HTR-8/SVneo (cell line): ENCODE data around the gene TMTC1.

Experiments used
- DNase-seq: peaks from one replicate; pipeline ENCODE4 v3.0.0; 2011; ENCODE audit warnings: low spot score, mixed read lengths; ENCODE audit not compliant: insufficient read length
- FAIRE-seq: peaks from 2 replicates; lab custom pipeline; 2011; peaks lifted over from hg19 to GRCh38; lab: Jason Lieb, UNC

TMTC1 gene

DNA sequence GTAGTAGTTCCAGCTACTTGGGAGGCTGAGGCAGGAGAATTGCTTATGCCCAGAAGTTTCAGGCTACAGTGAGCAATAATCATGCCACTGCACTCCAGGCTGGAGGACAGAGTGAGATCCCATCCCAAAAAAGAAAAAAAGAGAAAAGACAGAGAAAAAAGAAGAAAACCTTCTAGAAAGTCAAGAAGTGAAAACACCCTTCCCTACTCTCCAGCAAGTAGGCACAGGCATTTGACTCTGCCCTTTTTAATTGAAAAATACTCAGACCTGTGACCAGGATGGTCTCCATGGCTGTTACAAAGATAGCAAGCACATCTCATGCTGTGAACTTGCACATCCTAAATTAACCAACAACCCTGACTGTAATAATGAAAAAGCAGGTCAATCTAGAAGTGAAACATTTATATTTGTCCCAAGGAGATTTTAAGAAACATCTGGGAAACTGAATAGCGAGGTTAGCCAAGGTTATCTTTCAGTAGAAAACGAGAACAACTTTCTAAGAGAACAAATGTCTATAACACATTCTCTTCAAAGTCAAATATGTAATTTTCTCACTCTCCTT is 2.0 kb downstream of the TMTC1 start:
- DNase-seq, result no peak
- no peak for FAIRE-seq

DNA sequence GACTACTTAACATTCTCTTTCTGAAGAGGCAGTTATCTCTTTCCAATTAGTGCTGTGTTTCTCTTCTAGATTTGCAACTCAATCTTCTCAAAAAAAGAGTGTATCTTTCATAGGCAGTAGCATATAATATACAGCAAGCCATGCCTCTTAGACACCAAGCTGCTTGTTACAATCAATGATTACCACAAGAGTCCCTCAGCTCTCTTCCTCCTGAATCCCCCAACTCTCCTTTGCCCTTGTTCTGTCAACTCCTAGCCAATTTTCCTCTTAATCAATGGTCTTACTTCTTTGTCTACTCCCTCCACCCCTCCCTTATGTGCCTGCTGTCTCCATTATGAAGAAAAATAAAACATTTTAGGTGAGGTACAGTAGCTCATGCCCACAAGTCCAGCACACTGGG is 2.6 kb downstream of the TMTC1 start:
- DNase-seq (no peak), FAIRE-seq (no peak)

DNA sequence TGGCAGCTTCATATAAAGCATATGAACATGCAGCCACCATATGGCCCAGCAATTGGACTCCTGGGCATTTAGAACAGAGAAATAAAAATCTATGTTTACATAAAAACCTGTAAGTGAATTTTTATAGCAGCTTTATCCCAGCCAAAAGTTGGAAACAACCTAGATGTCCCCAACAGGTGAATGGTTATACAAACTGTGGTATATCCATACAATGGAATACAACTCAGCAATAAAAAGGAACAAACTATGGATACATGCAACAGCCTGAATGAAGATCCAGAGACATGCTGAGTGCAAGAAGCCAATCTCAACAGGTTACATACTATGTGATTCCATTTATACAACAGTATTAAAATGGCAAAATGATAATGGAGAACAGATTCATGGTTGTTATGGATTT is 3.7 kb downstream of the TMTC1 start:
- FAIRE-seq, result no peak

DNA sequence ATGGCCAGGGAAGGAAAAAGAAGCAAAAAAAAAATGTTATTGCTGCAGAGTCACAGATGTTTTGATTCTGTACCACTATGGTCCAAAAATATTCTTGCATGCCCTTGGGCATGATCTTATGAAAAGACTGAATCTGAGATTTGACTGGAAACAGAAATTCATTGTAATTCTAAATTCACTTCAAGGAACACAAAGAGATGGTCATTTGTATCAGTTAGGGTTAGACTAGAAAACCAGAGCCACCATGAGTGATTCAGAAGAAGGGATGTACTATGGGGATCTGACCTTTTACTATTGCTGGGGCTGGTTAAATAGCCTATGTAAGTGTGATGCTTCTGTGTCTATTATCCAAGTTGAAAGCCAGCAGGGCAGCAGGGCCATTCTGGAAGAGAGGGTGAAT is 5.2 kb downstream of the TMTC1 start:
- FAIRE-seq (no peak), DNase-seq (no peak)

More for the DNA sequence above, 3.7 kb downstream of the TMTC1 start:
- DNase-seq, result no peak

DNA sequence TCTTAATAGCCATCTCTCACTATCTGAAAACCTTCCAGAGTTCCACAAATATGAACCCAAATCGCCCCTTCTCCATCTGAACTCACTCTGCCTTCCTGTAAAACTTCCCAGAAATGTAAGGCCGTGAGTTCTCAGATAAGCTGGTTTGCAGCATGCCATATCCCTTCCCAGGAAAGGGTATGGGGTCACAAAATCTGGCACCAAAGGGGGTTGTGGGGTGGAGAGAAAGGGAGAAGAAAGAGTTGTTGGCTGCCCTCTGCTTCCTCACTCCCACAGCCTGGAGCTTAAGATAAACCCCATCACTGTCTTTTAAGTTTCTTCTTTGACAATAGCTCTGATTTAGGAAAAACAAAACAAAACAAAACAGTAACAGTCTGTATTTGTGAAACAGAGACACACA is 10.7 kb downstream of the TMTC1 start:
- no peak for FAIRE-seq
- DNase-seq, result no peak

DNA sequence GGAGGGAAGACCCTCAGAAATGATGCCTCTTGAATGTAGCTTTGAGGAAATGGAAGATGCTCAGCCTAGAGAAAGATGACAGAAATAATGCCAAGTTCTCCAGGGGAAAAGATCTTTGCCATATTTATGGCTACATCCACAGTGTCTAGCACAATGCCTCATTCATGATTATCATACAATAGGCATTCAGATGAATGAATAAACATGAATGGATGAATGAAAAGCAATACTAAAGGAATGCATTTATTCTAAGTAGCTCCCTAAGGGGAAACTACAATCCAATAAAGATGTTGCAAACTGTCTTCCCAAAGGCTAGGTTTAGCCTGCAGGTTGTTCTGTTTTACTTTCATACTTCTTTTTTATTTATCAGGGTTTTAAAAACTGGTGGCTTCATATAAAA is 12.0 kb downstream of the TMTC1 start:
- FAIRE-seq, result no peak
- DNase-seq, result no peak

DNA sequence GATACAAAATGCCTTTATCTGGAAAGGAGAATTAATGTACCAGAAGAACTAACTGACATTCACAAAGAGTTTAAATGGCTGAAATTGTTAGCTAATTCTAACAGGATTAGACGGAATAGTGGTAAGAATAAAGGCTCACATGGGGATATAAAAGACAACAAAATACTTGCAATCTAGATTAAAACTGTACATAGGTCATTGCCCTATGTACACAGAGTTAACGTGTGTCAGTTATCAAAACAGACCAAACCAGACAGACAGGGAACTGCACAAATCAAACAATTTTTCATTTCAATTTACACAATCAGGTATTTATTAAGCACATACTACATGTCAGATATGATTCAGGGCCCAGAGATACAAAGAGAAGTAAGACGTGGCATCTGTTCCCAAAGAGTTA is 12.6 kb downstream of the TMTC1 start:
- FAIRE-seq (no peak), DNase-seq (no peak)

DNA sequence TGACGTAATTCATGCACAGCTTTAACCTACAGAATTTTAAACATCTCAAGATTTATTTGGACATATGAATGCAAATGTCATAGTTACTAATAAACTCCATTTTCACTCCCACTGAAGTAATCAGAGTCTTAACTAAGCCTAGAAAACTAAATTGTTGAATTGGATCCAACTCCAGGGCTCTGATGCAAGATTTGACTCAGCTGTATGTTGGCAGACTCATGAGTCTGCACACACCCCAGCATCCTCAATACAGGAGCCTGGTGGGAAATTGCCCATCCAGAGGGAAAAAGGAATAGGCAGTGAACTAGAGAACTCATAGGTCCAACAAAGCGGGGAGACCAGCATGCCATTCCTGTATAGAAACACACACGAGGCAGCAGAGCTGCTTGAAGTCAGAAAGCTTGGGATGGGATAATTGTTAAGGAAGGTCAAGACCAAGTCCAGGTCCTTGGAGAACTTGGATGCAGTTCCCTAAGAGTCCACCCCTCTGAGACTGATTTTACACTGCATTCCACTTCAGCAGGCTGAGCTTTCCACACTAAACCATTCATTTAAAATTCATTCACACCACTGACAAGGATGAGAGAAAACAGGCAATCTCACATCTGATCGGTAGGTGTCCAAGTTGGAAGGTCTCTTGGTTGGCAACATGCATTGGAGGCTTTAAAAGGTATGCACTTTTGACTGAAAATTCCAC is 14.4 kb downstream of the TMTC1 start:
- DNase-seq (no peak), FAIRE-seq (no peak)

DNA sequence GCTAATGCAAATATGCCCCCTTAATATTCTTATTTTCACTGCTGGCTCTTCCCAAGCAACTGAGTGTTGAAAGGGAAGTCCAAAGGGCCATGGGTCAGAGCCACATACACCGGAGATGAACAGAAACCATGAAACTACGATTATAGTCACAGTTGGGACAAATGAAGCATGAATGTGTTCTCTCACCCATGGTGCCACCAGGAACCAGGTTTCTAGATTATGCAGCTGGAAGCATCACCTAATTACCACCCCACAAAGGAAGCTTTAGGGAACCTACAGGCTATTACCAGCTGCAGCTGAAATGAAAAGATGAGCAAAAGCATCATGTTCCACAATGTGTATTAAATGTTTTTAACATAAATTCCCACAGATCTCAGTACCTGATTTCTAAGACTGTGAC is 15.4 kb downstream of the TMTC1 start:
- DNase-seq, result no peak
- FAIRE-seq, result no peak

DNA sequence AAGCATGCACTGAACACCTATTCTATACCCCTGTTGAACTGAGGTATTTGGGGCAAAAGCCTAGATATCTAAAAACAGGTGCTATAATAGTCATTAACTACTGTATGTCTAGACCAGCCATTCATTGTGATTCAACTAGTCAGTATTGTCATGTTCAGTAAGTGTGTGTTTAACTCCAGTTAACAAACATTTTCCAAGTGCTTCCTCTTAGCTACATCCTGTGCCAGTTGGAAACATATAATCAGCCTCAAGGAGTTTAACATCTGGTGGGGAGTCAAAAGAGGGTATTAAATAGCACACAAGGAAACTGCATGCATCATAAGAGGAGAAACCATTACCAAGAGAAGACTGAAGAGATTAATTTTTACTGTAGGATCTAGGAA is 20.4 kb downstream of the TMTC1 start:
- DNase-seq (no peak), FAIRE-seq (no peak)

DNA sequence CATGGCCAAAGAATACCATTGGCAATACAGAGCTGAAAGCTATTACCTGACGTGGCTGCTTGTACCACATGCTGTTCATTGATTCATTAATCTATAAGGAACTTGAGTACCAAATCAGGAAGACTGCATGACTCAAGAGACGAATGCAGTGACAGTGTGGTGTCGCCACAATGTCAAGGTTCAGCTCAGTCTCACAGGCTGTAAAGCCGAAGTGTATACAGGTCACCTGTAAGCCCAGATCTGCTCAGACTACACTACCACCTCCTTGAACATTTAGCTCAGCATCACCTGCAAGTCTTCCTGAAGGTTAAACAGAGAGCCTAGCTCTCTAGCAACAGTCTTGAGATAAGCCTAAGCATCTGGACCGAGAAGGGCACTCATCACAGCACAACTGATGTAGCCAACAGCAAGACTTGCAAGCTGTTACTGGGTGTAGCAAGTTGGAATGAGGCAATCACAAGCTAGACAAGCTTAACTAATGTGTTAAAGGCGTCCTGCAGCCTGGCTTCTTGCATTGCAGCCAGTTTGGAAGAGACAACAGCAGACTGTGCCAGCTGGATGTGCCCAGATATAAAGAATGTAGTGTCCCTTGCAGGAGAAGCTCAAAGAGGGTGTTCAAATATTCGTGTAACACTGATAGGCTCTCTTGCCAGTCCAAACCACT is 21.0 kb downstream of the TMTC1 start:
- FAIRE-seq, result no peak
- DNase-seq, result no peak

DNA sequence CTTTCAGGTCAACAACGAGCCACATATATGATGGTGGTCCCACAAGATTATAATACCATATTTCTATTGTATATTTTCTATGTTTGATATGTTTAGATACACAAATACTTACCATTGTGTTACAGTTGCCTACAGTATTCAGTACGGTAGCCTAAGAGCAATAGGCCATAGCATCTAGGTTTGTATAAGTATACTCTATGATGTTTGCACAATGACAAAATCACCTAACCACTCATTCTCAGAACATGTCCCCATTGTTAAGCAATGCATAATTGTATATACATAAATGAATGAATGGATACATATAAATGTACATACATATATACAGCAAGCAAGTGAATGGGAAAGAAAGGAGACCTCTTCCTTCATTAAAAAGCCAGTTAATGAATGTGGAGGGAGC is 23.8 kb downstream of the TMTC1 start:
- no peak for FAIRE-seq
- no peak for DNase-seq

DNA sequence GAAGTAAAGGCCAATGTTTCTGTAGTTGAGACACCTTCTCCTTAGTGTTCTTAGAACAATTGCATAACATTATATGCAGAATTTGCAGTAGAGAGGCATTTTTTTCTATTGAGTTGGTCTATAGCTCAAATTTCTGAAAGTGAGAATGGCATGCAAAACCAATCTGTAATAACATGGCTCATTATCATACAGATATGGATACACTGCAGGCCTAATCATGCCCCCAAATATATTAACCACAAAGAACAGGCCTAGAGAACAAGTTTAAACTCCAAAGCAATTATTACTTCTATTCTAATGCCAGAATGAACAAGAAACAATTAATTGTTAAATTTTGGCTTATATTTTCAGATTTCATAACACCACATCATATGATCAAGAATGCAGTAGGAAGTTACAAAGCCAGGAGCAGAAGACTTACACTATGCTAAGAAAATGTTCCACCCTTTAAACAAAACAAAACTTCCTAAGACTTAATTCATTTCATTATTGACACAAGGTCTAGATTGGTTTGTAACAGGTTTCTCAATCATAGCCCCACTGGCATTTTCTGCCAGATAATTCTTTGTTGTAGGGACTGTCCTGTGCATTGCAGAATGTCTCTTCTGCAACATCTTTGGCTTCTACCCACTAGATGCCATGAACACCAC is 26.9 kb downstream of the TMTC1 start:
- no peak for DNase-seq
- FAIRE-seq, result no peak

DNA sequence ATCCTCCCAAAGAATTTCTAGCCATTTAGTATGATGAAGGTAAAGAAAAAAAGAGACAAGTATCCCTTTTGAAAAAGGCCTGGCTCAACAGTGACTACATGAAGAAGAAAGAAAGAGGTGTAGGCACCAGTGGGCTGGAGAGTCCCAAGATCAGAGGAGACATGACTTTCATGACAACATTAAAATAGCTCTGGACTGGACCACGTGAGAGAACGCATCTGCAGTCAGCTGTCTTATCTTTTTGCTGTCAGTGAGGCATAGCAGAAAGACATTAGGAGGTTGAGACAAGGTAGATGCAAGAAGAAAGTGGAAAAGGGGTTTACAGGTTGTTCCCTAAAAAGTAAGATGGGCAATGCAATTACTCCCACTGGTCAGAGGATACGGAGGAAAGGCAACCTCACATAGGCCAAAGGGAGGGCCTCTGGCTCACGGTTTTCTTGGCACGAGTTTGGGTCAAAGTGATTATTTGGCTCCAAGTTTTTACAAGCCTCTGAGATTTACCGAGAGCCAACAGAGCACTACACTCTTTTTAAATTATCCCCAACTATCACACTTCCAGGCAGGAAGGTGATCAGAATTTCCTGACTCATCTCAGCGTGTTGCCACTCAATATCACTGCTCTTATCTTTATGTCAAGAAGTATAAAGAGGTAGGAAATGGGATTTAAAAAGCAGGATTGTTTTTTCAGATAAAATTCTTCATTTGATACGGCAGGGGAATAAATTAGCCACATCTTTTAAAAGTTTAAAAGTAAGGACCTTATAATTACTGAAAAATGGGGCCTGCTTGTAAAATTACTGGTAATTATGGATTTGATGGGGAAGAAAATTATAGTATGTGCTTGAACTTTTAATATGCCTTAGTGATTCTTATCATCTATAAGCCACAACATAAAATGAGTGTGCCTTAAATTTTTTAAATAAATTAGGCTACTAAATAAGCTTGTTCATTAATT is 29.2 kb downstream of the TMTC1 start:
- DNase-seq (no peak), FAIRE-seq (no peak)

DNA sequence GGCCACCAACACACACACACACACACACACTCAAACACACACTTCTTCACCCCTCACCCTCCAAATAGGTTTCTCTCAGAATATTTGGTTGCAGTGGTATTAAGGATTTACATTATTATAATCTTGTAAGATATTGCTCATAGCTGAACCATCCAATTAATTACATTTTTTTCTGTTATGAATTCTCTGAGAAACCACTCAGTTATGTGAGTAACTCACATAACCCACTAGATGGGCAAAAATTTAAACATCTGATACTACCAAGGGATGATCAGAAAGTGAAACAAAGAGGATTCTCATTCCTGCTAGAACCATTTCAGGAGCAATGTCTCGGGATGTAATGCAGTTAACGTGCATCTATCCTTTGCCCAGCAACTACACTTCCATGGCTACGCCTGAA is 31.6 kb downstream of the TMTC1 start:
- no peak for DNase-seq
- FAIRE-seq, result no peak

DNA sequence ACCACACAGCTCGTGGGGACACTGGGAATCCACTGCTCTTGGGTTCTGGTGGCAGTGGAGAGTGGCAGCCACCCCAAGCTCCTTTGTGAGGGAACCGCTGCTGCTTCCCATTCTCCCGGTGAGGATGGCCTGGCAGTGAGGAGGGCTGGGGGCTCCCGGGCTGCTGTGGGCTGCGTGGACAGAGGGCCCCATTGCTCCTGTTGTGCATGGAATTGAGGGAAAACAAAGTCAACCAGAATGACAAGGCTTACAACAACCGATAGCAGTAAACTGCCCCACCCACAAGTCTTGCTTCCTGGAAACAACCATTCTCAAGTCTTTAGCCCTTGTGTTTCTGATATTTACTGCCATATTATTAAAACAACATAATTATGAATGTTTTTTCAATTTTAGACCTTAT is 32.1 kb downstream of the TMTC1 start:
- DNase-seq (no peak), FAIRE-seq (no peak)

DNA sequence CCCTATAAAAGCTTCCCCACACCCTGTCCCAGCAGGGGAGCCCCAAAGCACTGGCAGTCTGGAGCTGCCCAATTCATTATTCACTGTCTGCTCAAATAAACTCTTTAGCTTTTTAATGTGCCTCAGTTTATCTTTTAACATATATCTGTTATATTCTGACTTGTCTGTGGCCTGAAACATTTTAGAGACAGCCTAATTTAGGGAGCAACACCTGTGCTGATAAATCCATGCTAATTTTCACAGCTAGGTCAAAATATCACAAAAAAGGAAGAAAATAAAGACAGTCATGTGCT is 32.9 kb downstream of the TMTC1 start:
- DNase-seq (no peak), FAIRE-seq (no peak)

DNA sequence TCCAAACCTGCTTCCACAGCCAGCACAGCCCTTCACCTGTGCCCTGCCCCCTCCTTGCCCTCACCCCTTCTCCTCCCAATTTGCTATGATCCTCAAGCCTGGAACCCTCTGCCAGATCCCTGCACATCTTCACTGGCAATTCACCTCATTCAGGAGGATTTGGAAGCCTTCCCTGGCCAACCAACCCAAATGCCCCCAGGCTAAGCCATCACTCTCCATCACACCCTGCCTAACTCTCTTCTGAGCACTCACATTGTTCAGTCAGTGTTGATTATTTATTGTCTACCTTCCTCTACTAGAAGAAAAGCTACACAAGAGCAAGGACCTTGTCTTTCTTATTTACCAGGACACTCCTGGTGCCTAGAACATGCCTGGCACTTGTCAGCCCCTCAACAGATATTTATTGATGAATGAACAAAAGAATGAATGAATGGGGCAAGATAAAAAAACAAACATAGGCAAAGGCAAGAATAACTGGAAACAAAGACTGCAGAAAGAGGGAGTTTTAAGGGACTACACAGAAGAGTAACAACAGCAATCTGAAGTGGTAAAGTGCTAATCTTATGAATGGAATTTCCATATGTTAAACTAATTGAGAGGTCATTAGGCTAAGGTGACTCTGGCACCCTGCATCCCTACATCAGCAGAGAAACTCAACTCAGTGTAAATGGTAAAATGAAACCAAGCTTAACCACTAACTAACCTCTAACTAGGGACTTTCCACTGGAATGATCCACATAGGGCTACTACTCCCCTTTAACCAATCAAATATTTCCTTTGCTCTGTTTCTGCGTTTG is 33.4 kb downstream of the TMTC1 start:
- no peak for DNase-seq
- FAIRE-seq, result no peak

DNA sequence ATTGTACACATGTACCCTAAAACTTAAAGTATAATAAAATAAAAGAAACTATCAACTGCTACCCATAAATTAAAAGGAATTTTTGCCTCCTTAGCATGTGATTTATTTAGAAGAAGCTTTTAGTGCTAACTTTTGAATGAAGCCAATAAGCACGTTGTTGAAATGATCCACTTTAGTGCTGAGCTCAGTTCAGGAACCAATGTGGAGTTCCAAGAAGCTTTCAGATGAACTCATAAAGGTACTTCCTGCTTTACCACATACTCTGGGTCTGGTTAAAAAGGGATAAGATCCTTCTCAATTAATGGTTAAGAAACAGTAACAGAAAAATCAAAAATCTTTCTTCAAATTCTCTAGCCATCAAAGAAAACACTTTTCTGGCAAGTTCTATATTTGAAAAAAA is 39.4 kb downstream of the TMTC1 start:
- FAIRE-seq, result no peak
- DNase-seq, result no peak

DNA sequence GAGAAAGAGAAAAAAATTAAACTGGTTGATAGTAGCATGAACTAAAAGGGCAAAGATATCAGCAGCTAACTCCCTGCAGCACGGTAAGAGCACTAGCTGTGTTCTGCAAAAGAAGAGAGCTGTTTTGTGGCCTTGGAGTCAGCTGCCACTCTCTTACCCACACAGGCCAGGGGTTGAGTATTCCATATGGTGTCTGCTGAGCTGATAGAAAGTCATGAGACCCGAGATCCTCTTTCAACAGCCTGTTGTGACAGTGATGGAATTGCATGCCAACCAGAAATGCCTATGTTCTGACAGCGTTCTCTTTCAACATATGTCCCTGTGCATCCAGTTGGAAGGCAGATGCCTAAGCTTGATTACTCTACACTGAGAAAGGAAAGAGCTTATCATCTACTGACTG is 39.9 kb downstream of the TMTC1 start:
- FAIRE-seq (no peak), DNase-seq (no peak)
